ENCODE measurements around the gene RAB11FIP4.

DNA sequence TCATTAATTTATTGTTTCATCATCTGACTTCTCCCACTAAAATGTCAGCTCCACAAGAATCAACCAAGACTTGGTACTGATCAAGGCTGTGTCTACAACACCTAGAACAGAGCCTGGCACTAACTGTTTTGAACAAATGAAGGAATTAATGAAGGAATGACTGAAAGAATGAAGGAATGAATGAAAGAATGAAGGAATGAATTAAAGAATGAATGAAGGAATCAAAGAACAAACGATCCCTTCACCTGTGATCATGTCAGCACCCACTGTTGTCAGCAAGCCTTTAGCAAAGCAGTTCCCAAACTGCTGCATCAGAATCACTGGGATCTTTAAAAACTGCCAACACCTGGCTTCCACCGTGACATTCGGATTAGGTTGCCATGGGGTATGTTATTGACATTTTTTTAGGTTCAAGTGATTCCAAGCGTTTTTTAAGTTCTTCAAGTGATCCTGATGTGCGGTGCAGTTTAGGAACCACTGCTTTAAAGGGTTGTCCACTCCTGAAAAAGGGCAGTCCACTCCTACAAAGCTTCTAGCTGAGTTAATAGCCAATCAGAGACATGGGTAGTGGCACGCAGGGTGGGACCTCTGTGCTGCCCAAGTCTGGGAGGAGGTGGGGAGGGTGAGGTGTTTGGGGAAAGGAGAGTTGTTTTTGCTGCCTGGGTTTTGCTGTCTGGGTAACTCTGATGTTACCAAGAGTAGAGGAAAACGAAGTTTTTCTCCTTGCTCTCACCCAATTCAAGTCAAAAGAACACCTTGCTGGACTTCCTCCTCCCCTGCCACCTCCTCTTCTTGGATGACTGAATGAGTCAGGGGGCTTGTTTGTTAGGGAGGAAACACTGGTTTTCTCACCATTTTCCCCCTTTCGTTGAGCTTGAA lies 89.7 kb downstream of the RAB11FIP4 start:
- TF ChIP-seq, protein P1, sequence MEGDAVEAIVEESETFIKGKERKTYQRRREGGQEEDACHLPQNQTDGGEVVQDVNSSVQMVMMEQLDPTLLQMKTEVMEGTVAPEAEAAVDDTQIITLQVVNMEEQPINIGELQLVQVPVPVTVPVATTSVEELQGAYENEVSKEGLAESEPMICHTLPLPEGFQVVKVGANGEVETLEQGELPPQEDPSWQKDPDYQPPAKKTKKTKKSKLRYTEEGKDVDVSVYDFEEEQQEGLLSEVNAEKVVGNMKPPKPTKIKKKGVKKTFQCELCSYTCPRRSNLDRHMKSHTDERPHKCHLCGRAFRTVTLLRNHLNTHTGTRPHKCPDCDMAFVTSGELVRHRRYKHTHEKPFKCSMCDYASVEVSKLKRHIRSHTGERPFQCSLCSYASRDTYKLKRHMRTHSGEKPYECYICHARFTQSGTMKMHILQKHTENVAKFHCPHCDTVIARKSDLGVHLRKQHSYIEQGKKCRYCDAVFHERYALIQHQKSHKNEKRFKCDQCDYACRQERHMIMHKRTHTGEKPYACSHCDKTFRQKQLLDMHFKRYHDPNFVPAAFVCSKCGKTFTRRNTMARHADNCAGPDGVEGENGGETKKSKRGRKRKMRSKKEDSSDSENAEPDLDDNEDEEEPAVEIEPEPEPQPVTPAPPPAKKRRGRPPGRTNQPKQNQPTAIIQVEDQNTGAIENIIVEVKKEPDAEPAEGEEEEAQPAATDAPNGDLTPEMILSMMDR (IDR thresholded peaks at IDR 0.05 in 4 of 5, conservative IDR thresholded peaks at IDR 0.05 in 1 of 5) = no peak
- TF ChIP-seq POLR2A (IDR thresholded peaks at IDR 0.05) = no peak

Measured in gastrocnemius medialis (tissue), 4 donors.